Panc1 (cell line): Measurements from ENCODE around the gene TRERF1. TPM values are rescaled to one million over a fixed set of nuclear protein-coding genes. Genes with fewer than 3 reads are reported as not detected.

Experiments
- ATAC-seq: fragments of 200-7000 bp; cut with Tn5 transposase; 2 replicates; pipeline ENCODE4 v1.9.1; 2020; ENCODE audit warnings: mild to moderate bottlenecking, moderate library complexity
- BruUV-seq: library from RNA; stranded (reverse); fragments of 400-500 nt; replicated peaks from 2 replicates; lab custom pipeline; 2021; lab: Mats Ljungman, UMichigan
- CTCF ChIA-PET: fragments of 300-600 bp; sonication (Branson Sonifier 250); formaldehyde crosslinking; loops from one replicate; lab custom pipeline; 2022; ENCODE audit warnings: antibody characterized with exemption; lab: Charles Lee
- POLR2A ChIA-PET: fragments of 300-600 bp; sonication (Branson Sonifier 250); formaldehyde crosslinking; loops from one replicate; lab custom pipeline; 2022; ENCODE audit warnings: antibody characterized with exemption; lab: Charles Lee
- DNase-seq: peaks from one replicate; pipeline ENCODE4 v3.0.0-alpha.2; 2010; ENCODE audit warnings: low read depth, low spot score
- H3K27ac ChIP-seq: 2 replicates; pipeline ENCODE4 v1.5.1; 2011; ENCODE audit warnings: mild to moderate bottlenecking, low read length, inconsistent platforms
- H3K27me3 ChIP-seq: fragments of 200-500 bp; sonication (Bioruptor generic); 2 replicates; pipeline ENCODE4 v1.6.0; 2014; ENCODE audit warnings: low read length, inconsistent platforms; ENCODE audit not compliant: control insufficient read depth, insufficient read depth
- H3K36me3 ChIP-seq: fragments of 200-500 bp; sonication (Bioruptor generic); 2 replicates; pipeline ENCODE4 v1.5.1; 2014; ENCODE audit warnings: inconsistent platforms, mild to moderate bottlenecking, low read length, moderate library complexity; ENCODE audit not compliant: control insufficient read depth, insufficient read depth
- H3K4me1 ChIP-seq: 2 replicates; pipeline ENCODE4 v1.5.1; 2011; ENCODE audit warnings: inconsistent platforms, mild to moderate bottlenecking, low read length, moderate library complexity; ENCODE audit not compliant: control insufficient read depth, insufficient read depth
- H3K4me3 ChIP-seq, 2 experiments: 2 replicates each; pipeline ENCODE4 v1.5.1; 2011 to 2012; ENCODE audit warnings: low read depth in 2 of 2, low read length in 2 of 2, mild to moderate bottlenecking in 2 of 2, inconsistent platforms in 1 of 2, moderate library complexity in 1 of 2
- H3K9me3 ChIP-seq: fragments of 200-500 bp; sonication (Bioruptor generic); 2 replicates; pipeline ENCODE4 v1.5.1; 2014; ENCODE audit warnings: low read depth, mild to moderate bottlenecking, inconsistent platforms, low read length, moderate library complexity; ENCODE audit not compliant: control insufficient read depth, insufficient read depth
- CTCF ChIP-seq: fragments of 450-650 bp; IDR thresholded peaks from 2 replicates; pipeline ENCODE4 v1.5.1; 2017; ENCODE audit warnings: mild to moderate bottlenecking
- POLR2AphosphoS5 ChIP-seq: IDR thresholded peaks from 2 replicates; pipeline ENCODE4 v1.6.1; 2012; ENCODE audit warnings: mild to moderate bottlenecking, low read depth, low read length, moderate library complexity
- REST ChIP-seq, 2 experiments: IDR thresholded peaks; 2 replicates each; pipeline ENCODE4 v1.6.1; 2011 to 2012; ENCODE audit warnings: low read depth in 2 of 2, control low read depth in 1 of 2, low read length in 1 of 2, mild to moderate bottlenecking in 1 of 2, moderate library complexity in 1 of 2; ENCODE audit not compliant: insufficient read depth in 1 of 2
- SIN3A ChIP-seq: IDR thresholded peaks from 2 replicates; pipeline ENCODE4 v1.6.1; 2012; ENCODE audit warnings: low read depth, mild to moderate bottlenecking, low read length, moderate library complexity, borderline replicate concordance; ENCODE audit not compliant: insufficient read depth
- TCF7L2 ChIP-seq: IDR thresholded peaks from 2 replicates; pipeline ENCODE4 v1.6.1; 2011; ENCODE audit warnings: mild to moderate bottlenecking, low read depth, low read length, inconsistent platforms
- in situ Hi-C: cut with HindIII; loops from 2 replicates; pipeline ENCODE4 v1.10.0; 2016; ENCODE audit warnings: low sequenced_read_pairs, low pct_unique_long_range_greater_than_20kb
- intact Hi-C: fragments of 100-400 bp; cut with micrococcal nuclease; formaldehyde crosslinking; loops from one replicate; pipeline ENCODE4 v1.10.0; 2022; ENCODE audit not compliant: unreplicated experiment
- total RNA-seq: library from RNA; stranded (reverse); gene quantifications from one replicate; pipeline ENCODE4 v1.2.1, GENCODE V29; 2021; ENCODE audit not compliant: unreplicated experiment

The TRERF1 gene
- total RNA-seq, 1 experiment from 2014 or later: 30.6 TPM

GRCh38 chr6:42271834-42272805, 179.6 kb downstream of the TRERF1 start:
- Histone ChIP-seq H3K9me3 (no peaks in the 10 kb centered on the region), H3K4me1 (no peaks in the 10 kb centered on the region), H3K27ac (no peak overlapping the region), H3K36me3 (no peaks in the 10 kb centered on the region), H3K4me3 (no peak overlapping the region), H3K27me3 (no peaks in the 10 kb centered on the region)
- in situ Hi-C loops: no loop called here
- no peak for DNase-seq
- BruUV-seq: no TSS peak
- TF ChIP-seq TCF7L2 (no peak), CTCF (no peak), POLR2AphosphoS5 (no peak)
- no peak for ATAC-seq
- ChIA-PET CTCF (no interaction called here), POLR2A (interaction anchor here (0.6 kb wide), 1 partner anchor 181 kb away, joined by 3 read pairs; no protein-coding TSS in a partner anchor)
- intact Hi-C loops: no loop called here

GRCh38 chr6:42269974-42270510, 181.7 kb downstream of the TRERF1 start:
- ChIA-PET POLR2A (no interaction called here), CTCF (no interaction called here)
- intact Hi-C loops (no loop called here), in situ Hi-C loops (no loop called here)
- H3K36me3 ChIP-seq: no peaks in the 10 kb centered on the region
- no peak for DNase-seq
- H3K9me3 ChIP-seq: no peaks in the 10 kb centered on the region
- H3K27me3 ChIP-seq: no peaks in the 10 kb centered on the region
- H3K4me1 ChIP-seq: no peaks in the 10 kb centered on the region
- H3K4me3 ChIP-seq: no peak overlapping the region
- no peak for ATAC-seq
- TF ChIP-seq POLR2AphosphoS5 (no peak), TCF7L2 (no peak), REST (IDR thresholded peaks at IDR 0.05; ENCODE audit: insufficient read depth in 1 of 2, low read depth in 2 of 2, low read length in 1 of 2) (no peak), CTCF (no peak), SIN3A (no peak)
- H3K27ac ChIP-seq: no peak overlapping the region
- no TSS peak for BruUV-seq
